HL-60 (cell line): Measurements from ENCODE around the gene PACRG.

Source experiments
- CTCF ChIP-seq: IDR thresholded peaks from one replicate; pipeline ENCODE4 v1.5.1; 2011; ENCODE audit warnings: low read length, control low read depth, inconsistent platforms; ENCODE audit not compliant: insufficient read depth
- GABPA ChIP-seq: IDR thresholded peaks from 2 replicates; pipeline ENCODE4 v1.6.1; 2012; ENCODE audit warnings: low read depth
- POLR2AphosphoS5 ChIP-seq: IDR thresholded peaks from 2 replicates; pipeline ENCODE4 v1.6.1; 2012; ENCODE audit warnings: low read depth
- REST ChIP-seq: IDR thresholded peaks from 2 replicates; pipeline ENCODE4 v1.6.1; 2012; ENCODE audit warnings: low read depth; ENCODE audit not compliant: insufficient replicate concordance

DNA sequence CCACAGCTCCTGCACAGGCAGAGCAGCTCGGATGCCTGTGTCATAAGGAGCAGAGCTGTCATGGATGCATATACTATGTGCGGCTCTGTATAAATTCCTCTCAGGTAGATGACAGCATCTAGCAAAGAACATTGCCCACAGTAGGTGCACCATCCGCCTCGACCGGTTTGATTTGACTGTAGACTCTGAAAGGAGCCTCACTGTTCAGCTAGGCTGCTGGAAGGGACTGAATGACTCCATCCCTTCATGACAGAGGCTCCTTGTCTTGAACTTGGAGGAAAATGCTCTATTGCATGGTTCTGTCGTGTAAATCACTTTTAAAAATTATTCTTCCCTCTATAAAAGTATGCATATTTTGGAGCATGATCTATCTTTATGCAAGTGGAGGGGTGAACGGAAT is 557.9 kb downstream of the PACRG start:
- no peak for TF ChIP-seq CTCF
- no peak for TF ChIP-seq REST
- TF ChIP-seq POLR2AphosphoS5, result no peak
- TF ChIP-seq GABPA, result no peak
